NT2/D1 (cell line): Measurements from ENCODE around the gene XCR1.

Source experiments
- DNase-seq: peaks from one replicate; pipeline ENCODE4 v3.0.0-alpha.2; 2011; ENCODE audit warnings: low read depth, low spot score
- H3K27me3 ChIP-seq: 2 replicates; pipeline ENCODE4 v1.6.0; 2011; ENCODE audit warnings: mild to moderate bottlenecking; ENCODE audit not compliant: insufficient read length, insufficient read depth
- H3K36me3 ChIP-seq: 2 replicates; pipeline ENCODE4 v1.6.1; 2011; ENCODE audit warnings: mild to moderate bottlenecking, low read length, mixed read lengths; ENCODE audit not compliant: insufficient read depth, insufficient read length
- H3K4me1 ChIP-seq: 2 replicates; pipeline ENCODE4 v1.5.1; 2011; ENCODE audit not compliant: insufficient read depth, insufficient read length
- H3K4me3 ChIP-seq: 2 replicates; pipeline ENCODE4 v1.5.1; 2011; ENCODE audit warnings: low read depth; ENCODE audit not compliant: insufficient read length
- H3K9ac ChIP-seq: 2 replicates; pipeline ENCODE4 v1.6.0; 2011; ENCODE audit warnings: low read depth; ENCODE audit not compliant: insufficient read length
- H3K9me3 ChIP-seq: 2 replicates; pipeline ENCODE4 v1.5.1; 2011; ENCODE audit warnings: mild to moderate bottlenecking, low read length; ENCODE audit not compliant: insufficient read depth
- SUZ12 ChIP-seq: IDR thresholded peaks from 2 replicates; pipeline ENCODE4 v1.6.1; 2011; ENCODE audit not compliant: insufficient read length, insufficient read depth; ENCODE audit errors: extremely low read depth
- YY1 ChIP-seq: IDR thresholded peaks from 2 replicates; pipeline ENCODE4 v1.6.1; 2011; ENCODE audit not compliant: insufficient read length, insufficient read depth
- ZNF274 ChIP-seq: IDR thresholded peaks from 2 replicates; pipeline ENCODE4 v1.6.1; 2011; ENCODE audit warnings: mild to moderate bottlenecking, low read depth, low read length

The XCR1 gene

DNA sequence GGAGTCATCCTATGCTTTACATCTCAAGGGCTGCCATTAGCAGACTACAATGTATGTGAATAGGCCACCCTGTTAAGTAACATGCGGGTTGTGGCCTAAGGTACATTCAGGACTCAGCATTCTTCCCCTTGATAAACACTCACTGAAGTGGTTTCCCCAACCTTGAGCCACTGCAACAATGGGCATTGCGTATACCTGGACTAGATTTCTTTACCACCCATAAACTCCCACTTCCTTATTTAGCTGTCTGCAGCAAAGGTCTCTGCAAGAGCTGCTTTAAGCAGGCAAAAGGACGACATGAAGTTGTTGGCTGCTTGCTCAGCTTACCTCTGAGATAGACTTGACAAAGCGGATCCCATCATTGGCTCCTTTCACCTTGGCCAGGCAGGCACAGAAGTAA lies 47.9 kb downstream of the XCR1 start:
- H3K9ac ChIP-seq = no peak overlapping the region
- H3K4me3 ChIP-seq = no peak overlapping the region
- no peaks in the 10 kb centered on the region for H3K9me3 ChIP-seq
- TF ChIP-seq ZNF274 (no peak), SUZ12 (no peak), YY1 (no peak)
- no peak for DNase-seq
- peaks cover 74% of the 10 kb centered on the region for H3K36me3 ChIP-seq
- H3K4me1 ChIP-seq = no peaks in the 10 kb centered on the region
- no peaks in the 10 kb centered on the region for H3K27me3 ChIP-seq

DNA sequence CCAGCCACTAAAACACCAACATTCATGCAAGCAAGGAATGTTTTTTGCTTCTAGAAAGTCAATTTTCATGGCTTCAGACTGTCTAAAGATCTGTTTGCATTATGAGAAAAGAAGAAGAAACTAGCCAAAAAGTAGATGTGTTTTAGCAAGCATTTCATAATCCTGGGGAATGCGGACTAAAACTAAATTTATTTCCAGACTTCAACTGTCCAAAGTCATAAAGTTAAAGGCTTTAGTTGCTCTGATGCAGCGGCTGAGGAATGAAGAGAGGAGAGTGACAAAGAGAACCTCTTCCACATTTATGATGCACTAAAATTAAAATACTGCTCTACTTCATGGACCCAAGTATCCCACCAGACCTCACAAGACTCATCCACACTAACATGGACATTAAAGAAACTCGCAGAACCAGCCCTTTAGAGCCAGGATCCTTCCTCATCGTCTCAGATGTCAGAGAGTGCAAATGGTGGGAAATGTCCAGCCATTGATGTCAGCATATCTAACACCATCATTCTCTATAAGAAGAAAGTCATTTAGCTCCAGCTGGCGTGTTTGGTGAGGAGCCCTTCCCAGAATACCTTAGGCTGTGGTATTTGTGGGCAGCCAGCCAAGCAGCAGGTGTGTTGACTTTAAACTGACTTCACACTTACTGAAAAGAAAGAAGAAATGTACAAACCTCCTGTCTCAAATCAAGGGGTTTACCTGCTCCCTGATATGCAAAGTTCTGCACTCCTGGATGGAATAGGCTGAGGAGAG lies 49.1 kb downstream of the XCR1 start:
- peaks cover 70% of the 10 kb centered on the region for H3K36me3 ChIP-seq
- no peaks in the 10 kb centered on the region for H3K4me1 ChIP-seq
- H3K27me3 ChIP-seq = no peaks in the 10 kb centered on the region
- no peaks in the 10 kb centered on the region for H3K9me3 ChIP-seq
- TF ChIP-seq YY1 (no peak), SUZ12 (no peak), ZNF274 (no peak)
- no peak overlapping the region for H3K9ac ChIP-seq
- DNase-seq = no peak
- H3K4me3 ChIP-seq = no peak overlapping the region

DNA sequence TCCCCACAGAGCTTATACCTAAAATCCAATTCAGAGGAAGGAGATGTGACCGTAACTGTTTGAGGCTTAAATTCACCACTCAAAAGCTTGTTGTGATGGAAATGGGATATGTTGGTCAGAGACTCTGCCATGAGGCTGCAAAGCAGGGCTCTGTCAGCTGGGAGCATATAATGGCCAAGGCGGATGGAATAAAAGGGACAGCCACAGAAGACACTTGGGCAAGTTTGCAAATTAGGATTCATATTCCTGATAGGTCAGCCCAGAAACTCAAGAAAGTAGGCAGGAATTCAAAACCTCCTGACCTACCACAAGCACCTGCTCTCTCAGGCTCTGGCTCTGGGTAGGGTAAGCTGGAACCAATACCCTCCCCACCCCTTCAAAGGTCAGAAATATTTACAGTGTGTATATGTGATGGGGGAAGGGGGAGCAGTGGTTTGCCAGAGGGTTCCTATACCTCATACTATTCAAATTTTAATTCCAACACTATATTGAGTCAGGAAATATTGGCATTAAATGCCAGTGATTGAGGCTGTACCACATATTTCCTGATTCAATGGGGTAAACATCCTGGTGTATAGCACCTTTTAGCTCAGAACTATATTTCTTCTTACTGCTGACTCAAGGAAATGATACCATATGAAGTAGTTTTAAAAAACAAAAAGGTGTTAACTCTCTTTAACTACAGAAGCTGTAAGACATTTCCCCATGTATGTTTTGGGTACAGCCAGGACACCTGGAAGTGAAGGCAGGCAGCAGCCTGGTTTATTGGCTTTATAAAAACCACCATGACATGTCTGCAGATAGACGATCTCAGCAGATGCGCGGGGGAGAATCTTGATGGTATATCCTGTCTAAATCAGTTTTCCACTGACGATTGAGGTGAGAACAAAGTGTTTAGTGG lies 50.8 kb downstream of the XCR1 start:
- Histone ChIP-seq H3K27me3 (no peaks in the 10 kb centered on the region), H3K9me3 (no peaks in the 10 kb centered on the region), H3K4me1 (no peaks in the 10 kb centered on the region), H3K36me3 (peaks cover 52% of the 10 kb centered on the region), H3K4me3 (no peak overlapping the region), H3K9ac (no peak overlapping the region)
- DNase-seq = no peak
- no peak for TF ChIP-seq YY1
- TF ChIP-seq SUZ12 = no peak
- no peak for TF ChIP-seq ZNF274

DNA sequence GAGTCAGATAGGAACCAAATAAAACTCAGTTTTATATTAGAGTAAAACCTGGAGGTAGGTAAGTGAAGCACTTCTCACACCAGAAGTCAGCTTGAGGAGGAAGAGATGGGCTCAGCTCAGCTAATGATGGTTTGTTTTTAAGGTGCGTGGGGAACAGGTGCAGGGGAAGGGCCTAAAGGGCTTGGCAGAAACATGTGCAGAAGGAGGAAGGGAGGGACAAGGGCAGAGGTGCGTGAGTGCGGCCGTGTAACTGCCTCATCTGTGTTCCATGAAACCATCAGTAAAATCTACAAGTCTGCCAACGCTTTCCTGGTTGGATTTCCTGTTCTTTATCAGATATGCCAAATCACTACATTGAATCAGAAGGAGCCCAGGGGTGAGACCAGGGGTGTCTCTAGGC lies 51.6 kb downstream of the XCR1 start:
- DNase-seq = no peak
- TF ChIP-seq YY1 (no peak), SUZ12 (no peak), ZNF274 (no peak)
- no peaks in the 10 kb centered on the region for H3K9me3 ChIP-seq
- H3K27me3 ChIP-seq = no peaks in the 10 kb centered on the region
- H3K4me3 ChIP-seq = no peak overlapping the region
- H3K9ac ChIP-seq = no peak overlapping the region
- H3K4me1 ChIP-seq = no peaks in the 10 kb centered on the region
- peaks cover 46% of the 10 kb centered on the region for H3K36me3 ChIP-seq

DNA sequence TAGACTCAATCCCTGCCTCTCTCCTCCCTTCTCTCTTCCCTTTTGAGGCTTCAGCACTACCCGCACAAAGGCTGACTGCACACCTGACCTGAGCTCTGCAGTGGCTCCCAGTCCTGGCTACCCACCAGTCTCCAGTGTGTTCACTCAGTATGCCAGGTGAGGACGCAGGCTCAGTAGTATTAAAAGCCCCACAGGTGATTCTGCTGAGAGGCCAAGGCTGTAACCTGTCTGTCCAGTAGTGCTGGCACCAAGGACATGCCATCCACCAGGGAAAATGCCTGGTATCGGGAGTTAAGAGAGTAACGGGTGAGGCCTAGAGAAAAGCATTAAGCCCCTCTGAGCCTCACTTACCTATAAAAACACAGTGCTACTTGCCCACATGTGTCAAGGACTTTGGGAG lies 52.6 kb downstream of the XCR1 start:
- H3K27me3 ChIP-seq = no peaks in the 10 kb centered on the region
- TF ChIP-seq ZNF274 = no peak
- TF ChIP-seq SUZ12 = no peak
- TF ChIP-seq YY1 = no peak
- no peak overlapping the region for H3K4me3 ChIP-seq
- peaks cover 43% of the 10 kb centered on the region for H3K36me3 ChIP-seq
- H3K4me1 ChIP-seq = no peaks in the 10 kb centered on the region
- H3K9ac ChIP-seq = no peak overlapping the region
- no peak for DNase-seq
- no peaks in the 10 kb centered on the region for H3K9me3 ChIP-seq

DNA sequence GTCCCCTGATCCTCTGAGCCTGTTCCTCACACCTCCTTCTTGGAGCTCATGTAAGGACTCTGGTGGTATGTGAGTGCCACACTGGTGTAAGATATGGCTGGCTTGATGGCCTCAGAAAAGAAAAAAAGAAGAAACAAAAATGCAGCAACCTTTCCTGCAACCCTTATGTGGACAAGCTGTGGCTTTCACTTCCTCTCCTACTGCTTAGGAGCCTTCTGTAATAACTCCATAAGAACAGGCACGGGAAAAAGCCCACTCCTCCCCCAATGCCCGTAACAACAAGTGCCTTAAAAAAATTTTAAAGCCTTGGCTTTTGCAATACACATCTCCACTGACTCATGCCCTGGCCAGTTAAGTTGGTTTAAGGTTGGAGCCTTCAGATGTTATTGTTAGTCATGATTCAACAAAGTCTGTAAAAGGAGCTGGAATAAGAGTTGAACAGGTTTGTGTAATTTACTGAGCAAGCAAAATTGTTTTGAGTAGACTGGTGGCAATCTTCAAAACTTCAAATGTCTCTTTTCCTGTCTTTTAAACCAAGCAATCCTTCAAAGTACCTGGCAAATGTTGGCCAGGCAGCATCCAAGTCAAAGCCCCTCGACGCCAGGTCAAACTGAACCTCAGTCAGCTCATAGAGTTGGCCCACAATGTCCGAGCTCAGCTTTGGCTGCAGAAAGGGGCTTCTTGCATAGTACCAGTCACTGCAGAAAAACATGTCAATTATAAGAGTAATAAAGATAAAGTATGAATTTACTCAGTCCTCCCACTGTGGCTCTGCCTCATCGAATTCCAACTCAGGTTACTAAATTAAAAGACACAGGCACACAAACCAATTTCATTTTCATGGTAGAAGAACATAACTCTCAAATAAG lies 54.5 kb downstream of the XCR1 start:
- Histone ChIP-seq H3K4me1 (peaks cover 6% of the 10 kb centered on the region), H3K4me3 (no peak overlapping the region), H3K9me3 (no peaks in the 10 kb centered on the region), H3K36me3 (peaks cover 37% of the 10 kb centered on the region), H3K27me3 (no peaks in the 10 kb centered on the region), H3K9ac (no peak overlapping the region)
- DNase-seq = no peak
- TF ChIP-seq SUZ12 (no peak), YY1 (no peak), ZNF274 (no peak)
